B cell (primary cell): ENCODE measurements around the gene SLC6A2.
"Not testable (repeated sequence)": the region's sequence is repeated elsewhere in the genome, so short reads cannot be mapped to it uniquely, and the experiment has no call there.

Experiments used
- EZH2 ChIP-seq: IDR thresholded peaks from 2 replicates; pipeline ENCODE4 v1.6.1; 2012; ENCODE audit warnings: borderline replicate concordance, low read depth, mild to moderate bottlenecking, moderate library complexity, low read length; ENCODE audit not compliant: insufficient read depth, poor library complexity, severe bottlenecking
- TF ChIP-seq, protein P1 (sequence below): fragments of 200-600 bp; IDR thresholded peaks from one replicate; pipeline ENCODE4 v1.8.0; 2022; ENCODE audit warnings: antibody characterized with exemption, mild to moderate bottlenecking

DNA sequence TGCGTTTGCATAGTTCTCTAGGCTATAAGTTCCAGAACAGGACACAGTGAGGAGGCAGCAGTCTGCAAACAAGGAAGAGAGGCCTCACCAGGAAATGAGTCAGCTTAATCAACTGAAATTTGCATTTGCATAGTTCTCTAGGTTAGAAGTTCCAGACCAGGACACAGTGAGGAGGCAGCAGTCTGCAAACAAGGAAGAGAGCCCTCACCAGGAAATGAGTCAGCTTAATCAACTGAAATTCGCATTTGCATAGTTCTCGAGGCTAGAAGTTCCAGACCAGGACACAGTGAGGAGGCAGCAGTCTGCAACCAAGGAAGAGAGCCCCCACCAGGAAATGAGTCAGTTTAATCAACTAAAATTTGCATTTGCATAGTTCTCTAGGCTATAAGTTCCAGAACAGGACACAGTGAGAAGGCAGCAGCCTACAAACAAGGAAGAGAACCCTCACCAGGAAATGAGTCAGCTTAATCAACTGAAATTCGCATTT lies 97.4 kb downstream of the SLC6A2 start:
- TF ChIP-seq, protein P1, sequence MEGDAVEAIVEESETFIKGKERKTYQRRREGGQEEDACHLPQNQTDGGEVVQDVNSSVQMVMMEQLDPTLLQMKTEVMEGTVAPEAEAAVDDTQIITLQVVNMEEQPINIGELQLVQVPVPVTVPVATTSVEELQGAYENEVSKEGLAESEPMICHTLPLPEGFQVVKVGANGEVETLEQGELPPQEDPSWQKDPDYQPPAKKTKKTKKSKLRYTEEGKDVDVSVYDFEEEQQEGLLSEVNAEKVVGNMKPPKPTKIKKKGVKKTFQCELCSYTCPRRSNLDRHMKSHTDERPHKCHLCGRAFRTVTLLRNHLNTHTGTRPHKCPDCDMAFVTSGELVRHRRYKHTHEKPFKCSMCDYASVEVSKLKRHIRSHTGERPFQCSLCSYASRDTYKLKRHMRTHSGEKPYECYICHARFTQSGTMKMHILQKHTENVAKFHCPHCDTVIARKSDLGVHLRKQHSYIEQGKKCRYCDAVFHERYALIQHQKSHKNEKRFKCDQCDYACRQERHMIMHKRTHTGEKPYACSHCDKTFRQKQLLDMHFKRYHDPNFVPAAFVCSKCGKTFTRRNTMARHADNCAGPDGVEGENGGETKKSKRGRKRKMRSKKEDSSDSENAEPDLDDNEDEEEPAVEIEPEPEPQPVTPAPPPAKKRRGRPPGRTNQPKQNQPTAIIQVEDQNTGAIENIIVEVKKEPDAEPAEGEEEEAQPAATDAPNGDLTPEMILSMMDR: not testable (repeated sequence)
- not testable (repeated sequence) for TF ChIP-seq EZH2
